H1 (cell line): ENCODE data around the gene CES4A. TPM values are rescaled to one million over a fixed set of nuclear protein-coding genes. Genes with fewer than 3 reads are reported as not detected.

Experiments
- PHF8 ChIP-seq: fragments of 200-600 bp; sonication (generic); conservative IDR thresholded peaks from 2 replicates; pipeline ENCODE4 v1.7.1; 2012; ENCODE audit warnings: low read depth, mild to moderate bottlenecking, inconsistent platforms, low read length, moderate library complexity
- polyA plus RNA-seq, 7 experiments: library from polyadenylated mRNA; depleted of rRNA in 3 of 7; stranded (reverse) in 5 of 7; unstranded in 2 of 7; fragments of >200 nt in 5 of 7; fragments of 200-250 nt in 2 of 7; gene quantifications; 1 replicate in 5 of 7; 2 replicates in 1 of 7; 4 replicates in 1 of 7; pipeline versions ENCODE4 v1.2.1 to v1.2.3, GENCODE V29; 2011 to 2013; ENCODE audit warnings: missing spikeins in 2 of 7, mixed read lengths in 2 of 7
- total RNA-seq: library from RNA; stranded (reverse); fragmentation: NEBNext Ultra II Directional; extraction: Animal tissue kit (Norgen Biotek cat#: 25700); gene quantifications from 2 replicates; pipeline ENCODE4 v1.2.1, GENCODE V29; 2021
- TF ChIP-seq, protein P1 (sequence below): IDR thresholded peaks from 2 replicates; pipeline ENCODE4 v1.6.1; 2012; ENCODE audit warnings: inconsistent platforms

The CES4A gene
- total and polyA plus RNA-seq, 2 of the 8 experiments (the other 6 are each of a cell fraction or from before 2014, with no cell fraction given) = 0.93 to 1.5 TPM

DNA sequence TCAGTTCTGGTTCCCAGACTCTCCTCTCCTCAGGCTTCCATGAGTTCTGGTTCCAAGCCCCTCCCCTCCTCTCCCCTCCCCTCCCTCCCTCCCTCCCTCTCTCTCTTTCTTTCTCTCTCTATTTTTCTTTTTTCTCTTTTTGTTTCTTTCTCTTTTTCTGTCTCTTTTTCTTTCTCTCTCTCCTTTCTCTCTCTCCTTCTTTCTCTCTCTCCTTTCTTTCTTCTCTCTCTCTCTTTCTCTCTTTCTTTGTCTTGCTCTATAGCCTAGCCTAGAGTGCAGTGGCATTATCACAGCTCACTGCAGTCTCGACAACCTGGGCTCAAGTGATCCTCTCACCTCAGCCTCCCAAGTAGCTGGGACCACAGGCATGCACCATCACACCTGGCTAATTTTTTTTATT is 28.1 kb upstream of the CES4A start (continued):
- TF ChIP-seq, protein P1, sequence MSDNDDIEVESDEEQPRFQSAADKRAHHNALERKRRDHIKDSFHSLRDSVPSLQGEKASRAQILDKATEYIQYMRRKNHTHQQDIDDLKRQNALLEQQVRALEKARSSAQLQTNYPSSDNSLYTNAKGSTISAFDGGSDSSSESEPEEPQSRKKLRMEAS = no peak
- TF ChIP-seq PHF8 = no peak
- TF ChIP-seq, all 59 proteins: peak for 0
